GM23338 (cell line): Measurements from ENCODE around the gene GALNT9. TPM values are rescaled to one million over a fixed set of nuclear protein-coding genes. Genes with fewer than 3 reads are reported as not detected.

ENCODE experiments used
- ATAC-seq: fragments of 200-7000 bp; cut with Tn5 transposase; 3 replicates; pipeline ENCODE4 v1.9.1; 2020
- DNase-seq: peaks from one replicate; pipeline ENCODE4 v3.0.0-alpha.2; 2015; ENCODE audit warnings: low spot score
- H2AFZ ChIP-seq: fragments of 200-600 bp; sonication (generic); 2 replicates; pipeline ENCODE4 v1.8.0; 2016; ENCODE audit warnings: antibody characterized with exemption, mild to moderate bottlenecking, moderate library complexity
- H3F3A ChIP-seq: fragments of 200-600 bp; sonication (generic); replicated peaks from 2 replicates; pipeline ENCODE4 v1.8.0; 2017; ENCODE audit warnings: antibody characterized with exemption, mixed run types, low read depth
- H3K27ac ChIP-seq: fragments of 200-600 bp; sonication (generic); 2 replicates; pipeline ENCODE4 v1.6.1; 2016; ENCODE audit warnings: low read depth
- H3K27me3 ChIP-seq: fragments of 200-600 bp; sonication (generic); 2 replicates; pipeline ENCODE4 v1.8.0; 2016; ENCODE audit warnings: mild to moderate bottlenecking, mixed run types, moderate library complexity; ENCODE audit not compliant: insufficient read depth
- H3K36me3 ChIP-seq: fragments of 200-600 bp; sonication (generic); 2 replicates; pipeline ENCODE4 v1.8.0; 2016; ENCODE audit warnings: mild to moderate bottlenecking; ENCODE audit not compliant: insufficient read depth
- H3K4me1 ChIP-seq: fragments of 200-600 bp; sonication (generic); 2 replicates; pipeline ENCODE4 v1.8.0; 2016; ENCODE audit warnings: mild to moderate bottlenecking, moderate library complexity; ENCODE audit not compliant: insufficient read depth
- H3K4me2 ChIP-seq: fragments of 200-600 bp; sonication (generic); 2 replicates; pipeline ENCODE4 v1.7.1; 2017; ENCODE audit warnings: mixed run types
- H3K4me3 ChIP-seq: fragments of 200-600 bp; sonication (generic); 2 replicates; pipeline ENCODE4 v1.6.1; 2016; ENCODE audit warnings: mixed run types
- H3K79me2 ChIP-seq: fragments of 200-600 bp; sonication (generic); replicated peaks from 2 replicates; pipeline ENCODE4 v1.8.0; 2017; ENCODE audit warnings: mild to moderate bottlenecking; ENCODE audit not compliant: insufficient read depth
- H3K9me2 ChIP-seq: fragments of 200-600 bp; sonication (generic); 2 replicates; pipeline ENCODE4 v1.8.0; 2017; ENCODE audit not compliant: insufficient read depth
- H4K20me1 ChIP-seq: fragments of 200-600 bp; sonication (generic); replicated peaks from 2 replicates; pipeline ENCODE4 v1.8.0; 2017; ENCODE audit warnings: mild to moderate bottlenecking; ENCODE audit not compliant: insufficient read depth
- H3K27ac Mint-ChIP-seq: 2 replicates; pipeline ENCODE4 v1.8.0; 2020; ENCODE audit warnings: inconsistent platforms, mild to moderate bottlenecking, moderate library complexity, mixed read lengths
- H3K27me3 Mint-ChIP-seq: 3 replicates; pipeline ENCODE4 v1.8.0; 2022; ENCODE audit warnings: low read depth, mild to moderate bottlenecking, moderate library complexity, mixed read lengths, inconsistent platforms; ENCODE audit not compliant: insufficient read depth, poor library complexity
- H3K36me3 Mint-ChIP-seq: 3 replicates; pipeline ENCODE4 v1.8.0; 2021; ENCODE audit warnings: low read depth, mild to moderate bottlenecking, inconsistent platforms, moderate library complexity, mixed read lengths
- H3K4me1 Mint-ChIP-seq: 3 replicates; pipeline ENCODE4 v1.8.0; 2020; ENCODE audit warnings: mild to moderate bottlenecking, inconsistent platforms, mixed read lengths
- H3K4me3 Mint-ChIP-seq: 3 replicates; pipeline ENCODE4 v1.8.0; 2021; ENCODE audit warnings: moderate library complexity, mild to moderate bottlenecking, inconsistent platforms, mixed read lengths
- H3K9me3 Mint-ChIP-seq: 3 replicates; pipeline ENCODE4 v1.8.0; 2020; ENCODE audit warnings: moderate library complexity, mild to moderate bottlenecking, inconsistent platforms, mixed read lengths
- CTCF ChIP-seq, 2 experiments: fragments of 200-600 bp in 1 of 2; sonication (generic) in 1 of 2; conservative IDR thresholded peaks; 2 replicates each; pipeline versions ENCODE4 v1.5.1 to v1.6.1; 2016 to 2017; ENCODE audit warnings: antibody characterized with exemption in 2 of 2, low read depth in 2 of 2, mild to moderate bottlenecking in 2 of 2, moderate library complexity in 1 of 2
- EZH2 ChIP-seq: fragments of 200-600 bp; sonication (generic); IDR thresholded peaks from one replicate; pipeline ENCODE4 v1.8.0; 2017; ENCODE audit warnings: antibody characterized with exemption, mild to moderate bottlenecking, low read depth; ENCODE audit not compliant: unreplicated experiment
- NANOG ChIP-seq: IDR thresholded peaks from 2 replicates; pipeline ENCODE4 v1.6.1; 2016; ENCODE audit warnings: antibody characterized with exemption, borderline replicate concordance
- POLR2AphosphoS5 ChIP-seq: IDR thresholded peaks from 2 replicates; pipeline ENCODE4 v1.6.1; 2016; ENCODE audit warnings: antibody characterized with exemption, low read depth
- STAT1 ChIP-seq: IDR thresholded peaks from one replicate; pipeline ENCODE4 v1.6.1; 2016; ENCODE audit warnings: antibody characterized with exemption; ENCODE audit not compliant: unreplicated experiment
- ZNF462 ChIP-seq: fragments of 250-450 bp; sonication (Bioruptor Pico); IDR thresholded peaks from 2 replicates; pipeline ENCODE4 v1.5.0; 2020; ENCODE audit warnings: mild to moderate bottlenecking, moderate library complexity
- polyA plus RNA-seq: library from polyadenylated mRNA; unstranded; fragments of >200 nt; fragmentation: Nextera tagmentation; extraction: Ambion mirVana; gene quantifications from 2 replicates; pipeline ENCODE4 v1.2.1, GENCODE V29; 2016
- total RNA-seq: library from RNA; depleted of rRNA; stranded (reverse); fragments of >200 nt; shearing (Covaris generic); gene quantifications from 2 replicates; pipeline ENCODE4 v1.2.3, GENCODE V29; 2014

Gene GALNT9
- total and polyA plus RNA-seq, 2 experiments from 2014 or later: 0.81 to 2.5 TPM

- peaks cover 3% of the 10 kb centered on the region for H3K9me3 Mint-ChIP-seq
- Histone ChIP-seq H3K27me3 (peaks cover 12% of the 10 kb centered on the region), H3K4me1 (no peaks in the 10 kb centered on the region), H3K9me2 (no peaks in the 10 kb centered on the region), H3K4me3 (no peak overlapping the region), H2AFZ (no peak overlapping the region), H3F3A (no peaks in the 10 kb centered on the region), H3K27ac (no peak overlapping the region), H3K4me2 (no peak overlapping the region), H3K36me3 (no peaks in the 10 kb centered on the region), H3K79me2 (no peaks in the 10 kb centered on the region), H4K20me1 (no peaks in the 10 kb centered on the region)
- H3K36me3 Mint-ChIP-seq: no peaks in the 10 kb centered on the region
- H3K27ac Mint-ChIP-seq: no peak overlapping the region
- H3K27me3 Mint-ChIP-seq: peaks cover 24% of the 10 kb centered on the region
- ATAC-seq (peak; percentile 63), DNase-seq (no peak)
- H3K4me1 Mint-ChIP-seq: no peaks in the 10 kb centered on the region
- TF ChIP-seq EZH2 (no peak), NANOG (no peak), POLR2AphosphoS5 (no peak), ZNF462 (no peak), STAT1 (no peak), CTCF (conservative IDR thresholded peaks at IDR 0.05; ENCODE audit: low read depth in 2 of 2) (no peak)
- no peak overlapping the region; the same call in 2 of the 3 replicates for H3K4me3 Mint-ChIP-seq
Measured at GRCh38 chr12:132366341-132366861, 37.0 kb upstream of the GALNT9 start.
